Astrocyte (in vitro differentiated cells and primary cell): ENCODE results near the gene NCLN. TPM values are rescaled to one million over a fixed set of nuclear protein-coding genes. Genes with fewer than 3 reads are reported as not detected.

Source experiments
- DNase-seq: peaks from one replicate; pipeline ENCODE4 v3.0.0-alpha.2; 2010; ENCODE audit warnings: low read depth
- FAIRE-seq: peaks from 2 replicates; lab custom pipeline; 2011; peaks lifted over from hg19 to GRCh38; lab: Jason Lieb, UNC
- H2AFZ ChIP-seq: 2 replicates; pipeline ENCODE4 v1.6.0; 2012; ENCODE audit warnings: low read depth, low read length, inconsistent platforms
- H3K27ac ChIP-seq: 2 replicates; pipeline ENCODE4 v1.5.1; 2011; ENCODE audit warnings: low read depth, low read length, inconsistent platforms
- H3K27me3 ChIP-seq: 2 replicates; pipeline ENCODE4 v1.6.0; 2011; ENCODE audit warnings: low read length, inconsistent platforms; ENCODE audit not compliant: insufficient read depth
- H3K36me3 ChIP-seq: 2 replicates; pipeline ENCODE4 v1.5.1; 2011; ENCODE audit warnings: low read length, inconsistent platforms; ENCODE audit not compliant: insufficient read depth
- H3K4me1 ChIP-seq: 2 replicates; pipeline ENCODE4 v1.5.1; 2011; ENCODE audit warnings: low read length, inconsistent platforms; ENCODE audit not compliant: insufficient read depth
- H3K4me2 ChIP-seq: 2 replicates; pipeline ENCODE4 v1.6.0; 2012; ENCODE audit warnings: low read length, inconsistent platforms
- H3K4me3 ChIP-seq: 2 replicates; pipeline ENCODE4 v1.5.1; 2011; ENCODE audit warnings: low read depth, mild to moderate bottlenecking, low read length, inconsistent platforms; ENCODE audit not compliant: insufficient read depth
- H3K79me2 ChIP-seq: 2 replicates; pipeline ENCODE4 v1.6.0; 2012; ENCODE audit warnings: mild to moderate bottlenecking, low read length, inconsistent platforms; ENCODE audit not compliant: insufficient read depth
- H3K9ac ChIP-seq: 2 replicates; pipeline ENCODE4 v1.6.0; 2012; ENCODE audit warnings: mild to moderate bottlenecking, low read length, inconsistent platforms
- H3K9me3 ChIP-seq: 2 replicates; pipeline ENCODE4 v1.5.1; 2012; ENCODE audit warnings: low read depth, mild to moderate bottlenecking, low read length, inconsistent platforms; ENCODE audit not compliant: insufficient read depth
- H4K20me1 ChIP-seq: 2 replicates; pipeline ENCODE4 v1.6.0; 2012; ENCODE audit warnings: low read length, inconsistent platforms; ENCODE audit not compliant: insufficient read depth
- H3K27ac Mint-ChIP-seq: one replicate; pipeline ENCODE4 v1.8.0; 2021; ENCODE audit warnings: mild to moderate bottlenecking, mixed read lengths; ENCODE audit not compliant: unreplicated experiment
- H3K27me3 Mint-ChIP-seq: one replicate; pipeline ENCODE4 v1.8.0; 2021; ENCODE audit warnings: low read depth, mixed read lengths; ENCODE audit not compliant: unreplicated experiment
- H3K36me3 Mint-ChIP-seq: one replicate; pipeline ENCODE4 v1.8.0; 2021; ENCODE audit warnings: low read depth, mixed read lengths; ENCODE audit not compliant: unreplicated experiment
- H3K4me1 Mint-ChIP-seq: one replicate; pipeline ENCODE4 v1.8.0; 2021; ENCODE audit warnings: low read depth, mixed read lengths; ENCODE audit not compliant: unreplicated experiment
- H3K4me3 Mint-ChIP-seq: one replicate; pipeline ENCODE4 v1.8.0; 2021; ENCODE audit warnings: mild to moderate bottlenecking, moderate library complexity, mixed read lengths; ENCODE audit not compliant: unreplicated experiment
- H3K9me3 Mint-ChIP-seq: one replicate; pipeline ENCODE4 v1.8.0; 2021; ENCODE audit warnings: mild to moderate bottlenecking, mixed read lengths; ENCODE audit not compliant: unreplicated experiment
- EZH2 ChIP-seq: IDR thresholded peaks from 2 replicates; pipeline ENCODE4 v1.6.1; 2012; ENCODE audit warnings: mild to moderate bottlenecking, low read length, inconsistent platforms; ENCODE audit not compliant: insufficient read depth
- total RNA-seq: library from RNA; stranded (reverse); gene quantifications from 2 replicates; pipeline ENCODE4 v1.2.1, GENCODE V29; 2021
- TF ChIP-seq, protein P1 (sequence below): IDR thresholded peaks from 2 replicates; pipeline ENCODE4 v1.5.1; 2011; ENCODE audit warnings: low read depth, mild to moderate bottlenecking, inconsistent platforms, low read length, moderate library complexity; ENCODE audit not compliant: insufficient read depth

NCLN gene
- total RNA-seq, 1 donor from 2014 or later, result 95.8 TPM

DNA sequence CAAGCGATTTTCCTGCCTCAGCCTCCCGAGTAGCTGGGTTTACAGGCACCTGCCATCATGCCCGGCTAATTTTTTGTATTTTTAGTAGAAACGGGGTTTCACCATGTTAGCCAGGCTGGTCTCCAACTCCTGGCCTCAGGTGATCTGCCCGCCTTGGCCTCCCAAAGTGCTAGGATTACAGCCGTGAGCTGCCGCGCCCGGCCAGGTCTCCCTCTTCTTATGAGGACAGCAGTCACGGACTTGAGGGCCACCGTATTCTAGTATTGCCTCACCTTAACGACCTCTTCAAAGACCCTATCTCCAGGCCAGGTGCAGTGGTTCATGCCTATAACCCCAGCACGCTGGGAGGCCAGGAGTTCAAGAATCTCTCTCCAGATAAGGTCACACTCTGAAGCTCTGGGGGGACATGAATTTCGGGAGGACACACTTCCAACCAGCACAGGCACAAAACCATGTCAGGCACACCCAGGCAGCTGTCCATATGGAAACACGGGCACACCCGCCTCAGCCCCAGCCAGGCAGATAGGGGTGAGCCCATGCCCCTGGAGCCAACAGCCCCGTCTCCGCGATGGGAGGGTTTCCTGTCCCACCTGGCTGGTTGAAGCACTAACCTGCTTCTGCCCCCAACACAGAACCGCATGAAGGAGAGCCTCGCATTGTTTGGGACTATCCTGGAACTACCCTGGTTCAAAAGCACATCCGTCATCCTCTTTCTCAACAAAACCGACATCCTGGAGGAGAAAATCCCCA, 28.5 kb upstream of the NCLN start:
- no peak overlapping the region for H3K27ac Mint-ChIP-seq
- DNase-seq (no peak), FAIRE-seq (no peak)
- H3K4me1 ChIP-seq, result peaks cover 9% of the 10 kb centered on the region
- H2AFZ ChIP-seq, result no peak overlapping the region
- H3K4me2 ChIP-seq, result no peak overlapping the region
- no peak overlapping the region for H3K4me3 Mint-ChIP-seq
- no peak overlapping the region for H3K27ac ChIP-seq
- peaks cover 10% of the 10 kb centered on the region for H3K9me3 Mint-ChIP-seq
- H3K27me3 Mint-ChIP-seq, result peaks cover 7% of the 10 kb centered on the region
- TF ChIP-seq, protein P1, sequence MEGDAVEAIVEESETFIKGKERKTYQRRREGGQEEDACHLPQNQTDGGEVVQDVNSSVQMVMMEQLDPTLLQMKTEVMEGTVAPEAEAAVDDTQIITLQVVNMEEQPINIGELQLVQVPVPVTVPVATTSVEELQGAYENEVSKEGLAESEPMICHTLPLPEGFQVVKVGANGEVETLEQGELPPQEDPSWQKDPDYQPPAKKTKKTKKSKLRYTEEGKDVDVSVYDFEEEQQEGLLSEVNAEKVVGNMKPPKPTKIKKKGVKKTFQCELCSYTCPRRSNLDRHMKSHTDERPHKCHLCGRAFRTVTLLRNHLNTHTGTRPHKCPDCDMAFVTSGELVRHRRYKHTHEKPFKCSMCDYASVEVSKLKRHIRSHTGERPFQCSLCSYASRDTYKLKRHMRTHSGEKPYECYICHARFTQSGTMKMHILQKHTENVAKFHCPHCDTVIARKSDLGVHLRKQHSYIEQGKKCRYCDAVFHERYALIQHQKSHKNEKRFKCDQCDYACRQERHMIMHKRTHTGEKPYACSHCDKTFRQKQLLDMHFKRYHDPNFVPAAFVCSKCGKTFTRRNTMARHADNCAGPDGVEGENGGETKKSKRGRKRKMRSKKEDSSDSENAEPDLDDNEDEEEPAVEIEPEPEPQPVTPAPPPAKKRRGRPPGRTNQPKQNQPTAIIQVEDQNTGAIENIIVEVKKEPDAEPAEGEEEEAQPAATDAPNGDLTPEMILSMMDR, result no peak
- TF ChIP-seq EZH2, result no peak
- no peaks in the 10 kb centered on the region for H3K36me3 ChIP-seq
- H3K79me2 ChIP-seq, result no peaks in the 10 kb centered on the region
- H3K9me3 ChIP-seq, result no peaks in the 10 kb centered on the region
- H3K4me1 Mint-ChIP-seq, result peaks cover 9% of the 10 kb centered on the region
- H3K27me3 ChIP-seq, result no peaks in the 10 kb centered on the region
- H3K9ac ChIP-seq, result no peak overlapping the region
- no peaks in the 10 kb centered on the region for H4K20me1 ChIP-seq
- no peak overlapping the region for H3K4me3 ChIP-seq
- H3K36me3 Mint-ChIP-seq, result peaks cover 2% of the 10 kb centered on the region

DNA sequence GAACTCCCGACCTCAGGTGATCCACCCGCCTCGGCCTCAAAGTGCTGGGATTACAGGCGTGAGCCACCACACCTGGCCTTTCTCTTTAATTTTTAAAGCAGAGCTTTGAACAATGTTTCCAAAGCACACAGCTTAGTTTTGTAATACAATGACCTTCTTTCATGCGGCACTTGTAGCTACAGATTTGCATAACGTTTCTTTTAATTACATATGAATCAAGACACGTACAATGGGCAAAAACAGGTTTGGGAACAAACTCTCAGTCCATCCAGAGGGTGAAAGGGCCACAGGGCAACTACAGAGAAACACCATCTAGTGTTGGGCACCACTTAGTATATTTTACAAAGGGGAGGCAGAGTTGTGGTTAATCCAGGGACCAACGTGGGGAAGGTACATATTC, 26.2 kb upstream of the NCLN start:
- H3K4me3 Mint-ChIP-seq, result no peak overlapping the region
- H3K27me3 ChIP-seq, result no peaks in the 10 kb centered on the region

More for the DNA sequence above, 26.2 kb upstream of the NCLN start:
- TF ChIP-seq, protein P1, result no peak
- TF ChIP-seq EZH2, result no peak
- Histone ChIP-seq H3K27ac (no peak overlapping the region), H3K4me2 (no peak overlapping the region), H3K4me3 (no peak overlapping the region), H3K79me2 (no peaks in the 10 kb centered on the region), H4K20me1 (no peaks in the 10 kb centered on the region), H3K36me3 (no peaks in the 10 kb centered on the region), H3K9me3 (no peaks in the 10 kb centered on the region), H3K9ac (no peak overlapping the region), H3K4me1 (peaks cover 9% of the 10 kb centered on the region), H2AFZ (no peak overlapping the region)
- Mint-ChIP-seq H3K27ac (no peak overlapping the region), H3K27me3 (peaks cover 16% of the 10 kb centered on the region), H3K9me3 (peaks cover 10% of the 10 kb centered on the region), H3K4me1 (peaks cover 9% of the 10 kb centered on the region), H3K36me3 (peaks cover 2% of the 10 kb centered on the region)
- no peak for DNase-seq
- no peak for FAIRE-seq
